GM21390 (cell line): Measurements from ENCODE around the gene FHIT.

ENCODE experiments used
- ATAC-seq: cut with Tn5 transposase; IDR thresholded peaks from one replicate; pipeline ENCODE4 v1.9.1; 2021; ENCODE audit not compliant: unreplicated experiment

FHIT gene

DNA sequence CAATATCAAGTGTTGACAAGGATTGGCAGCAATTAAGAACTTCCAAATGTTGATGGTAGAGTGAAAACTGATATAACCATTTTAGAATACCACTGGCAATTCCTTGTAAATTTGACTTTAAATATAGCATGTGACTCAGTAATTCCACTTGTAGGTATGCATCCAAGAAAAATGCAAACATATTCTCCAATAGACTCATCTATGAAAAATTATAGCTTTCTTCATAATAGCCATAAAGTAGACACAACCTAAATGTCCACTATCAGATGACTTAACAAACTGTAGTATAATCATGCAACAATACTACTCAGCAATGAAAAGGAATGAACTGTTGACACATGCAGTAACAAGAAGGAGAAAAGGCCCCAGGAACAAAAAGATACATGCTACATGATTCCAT, 988.1 kb downstream of the FHIT start:
- no peak for ATAC-seq

DNA sequence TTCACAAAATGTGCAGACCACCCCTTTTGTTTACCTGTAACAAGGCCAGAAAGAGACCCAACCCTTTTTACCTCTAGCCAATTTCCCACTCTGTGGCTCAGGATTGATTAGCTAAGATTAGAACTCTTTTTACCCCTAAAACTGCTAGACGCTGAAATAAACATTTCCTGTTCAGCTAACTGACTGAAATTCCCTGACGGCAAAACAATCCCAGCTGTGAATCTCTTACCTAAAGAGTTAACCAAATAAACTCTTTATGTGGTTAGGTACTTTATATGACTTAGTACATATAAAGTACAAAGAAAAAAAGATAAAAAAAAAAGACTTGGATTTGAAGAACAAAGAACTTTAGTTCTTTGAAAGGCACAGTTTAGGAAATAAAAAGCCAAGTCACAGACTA, 988.7 kb downstream of the FHIT start:
- ATAC-seq: no peak

DNA sequence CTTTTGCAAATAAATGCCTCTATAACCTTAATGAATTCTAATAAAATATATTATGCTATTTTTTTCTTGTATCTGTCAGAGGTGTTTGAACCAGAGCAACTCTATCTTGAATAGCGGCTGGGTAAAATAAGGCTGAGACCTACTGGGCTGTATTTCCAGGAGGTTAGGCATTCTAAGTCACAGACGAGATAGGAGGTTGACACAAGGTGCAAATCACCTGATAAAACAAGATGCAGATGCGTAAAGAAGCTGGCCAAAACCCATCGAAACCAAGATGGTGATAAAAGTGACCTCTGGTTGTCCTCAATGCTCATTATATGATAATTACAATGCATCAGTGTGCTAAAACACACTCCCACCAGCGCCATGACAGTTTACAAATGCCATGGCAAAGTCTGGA, 990.7 kb downstream of the FHIT start:
- no peak for ATAC-seq

DNA sequence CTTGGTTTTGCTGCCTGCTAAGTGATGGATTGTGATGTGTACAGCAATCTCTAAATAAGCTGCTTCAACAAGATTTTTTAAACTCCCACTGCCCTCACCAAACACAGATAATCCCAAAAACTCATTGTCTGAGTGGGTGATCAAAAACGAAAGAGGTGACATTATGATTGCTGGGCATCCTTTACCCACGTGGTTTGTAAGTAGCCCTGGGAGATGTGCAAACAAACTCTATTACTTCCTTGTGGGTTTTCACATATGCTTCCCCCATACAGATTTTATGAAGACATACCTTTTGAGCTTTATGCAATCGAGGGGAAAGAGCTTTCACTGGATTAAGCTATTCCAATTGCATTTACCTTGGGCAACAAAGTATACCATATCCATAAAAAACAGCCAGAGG, 1000.4 kb downstream of the FHIT start:
- ATAC-seq: no peak

DNA sequence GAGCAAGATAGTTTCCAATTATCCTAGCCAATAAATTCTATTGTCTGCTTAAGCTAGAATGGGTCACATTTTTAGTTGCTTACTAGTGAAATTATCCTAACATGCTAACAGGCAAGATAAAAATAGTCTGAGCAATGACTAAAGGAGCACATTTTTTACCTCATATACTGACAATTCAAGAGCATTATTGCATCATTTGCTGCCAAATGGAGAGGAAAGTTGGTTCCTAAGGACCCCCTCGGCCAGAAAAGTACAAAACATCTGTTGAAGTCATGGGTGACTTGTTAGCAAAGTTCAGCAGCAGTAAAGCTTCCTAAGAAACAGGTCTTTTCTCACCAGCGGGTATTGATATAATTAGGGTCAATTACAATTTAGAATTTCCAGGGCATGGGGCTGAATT, 1001.0 kb downstream of the FHIT start:
- ATAC-seq: no peak

DNA sequence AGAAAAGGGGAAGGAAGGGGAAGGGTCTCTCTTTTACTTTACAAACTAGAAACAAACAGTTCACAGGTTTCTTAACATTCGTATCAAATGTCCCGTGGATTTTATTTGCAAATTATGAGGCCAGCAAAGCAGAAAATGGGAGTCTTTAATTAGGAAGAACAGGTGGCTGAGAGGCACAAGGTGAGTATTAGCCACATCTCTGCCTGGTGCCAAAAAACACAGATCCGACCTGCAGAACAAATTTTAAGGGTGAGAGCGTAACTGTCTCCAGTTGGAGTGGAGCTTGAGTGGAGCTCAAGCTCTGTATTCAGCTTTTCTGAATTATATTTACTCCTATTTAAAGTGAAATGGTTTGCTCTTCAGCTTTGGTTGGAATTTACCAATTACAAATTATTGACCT, 1004.9 kb downstream of the FHIT start:
- no peak for ATAC-seq

DNA sequence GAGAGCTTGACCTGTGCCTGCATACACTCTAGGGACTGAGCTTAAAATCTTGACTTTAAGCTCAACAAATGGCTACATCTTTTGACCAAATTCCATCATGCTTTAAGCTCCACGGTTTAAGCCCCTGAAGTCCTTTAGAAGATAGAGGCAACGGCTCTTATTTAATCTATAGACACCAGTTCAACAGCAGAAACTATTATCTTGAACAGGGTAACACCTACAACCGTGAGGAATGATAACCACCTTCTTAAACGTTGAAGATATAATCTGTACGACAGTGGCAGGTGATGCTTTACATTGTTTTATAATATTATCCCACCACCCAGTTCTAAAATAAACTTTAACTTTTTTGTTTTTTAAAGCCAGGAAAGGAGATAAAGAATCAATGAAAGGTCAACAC, 1007.8 kb downstream of the FHIT start:
- ATAC-seq: no peak

DNA sequence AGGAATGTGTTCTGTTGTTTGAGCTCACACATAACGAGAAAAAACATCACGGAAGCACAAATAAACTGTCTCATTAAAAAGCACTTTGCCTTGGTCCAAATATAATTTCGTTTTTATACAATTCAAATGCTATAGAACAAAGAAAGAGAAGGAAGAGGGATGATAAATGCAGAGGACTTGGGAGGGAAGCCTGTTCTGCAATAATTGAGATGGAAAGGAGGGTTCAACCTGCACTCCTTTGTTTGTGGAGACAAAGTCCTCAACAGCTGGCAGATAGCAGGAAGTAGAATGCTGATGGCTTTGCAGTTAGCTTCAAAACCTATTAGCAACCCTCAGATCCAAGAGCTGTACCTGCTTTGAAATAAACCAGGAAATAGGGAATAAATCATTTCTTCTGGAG, 1010.8 kb downstream of the FHIT start:
- ATAC-seq: no peak

DNA sequence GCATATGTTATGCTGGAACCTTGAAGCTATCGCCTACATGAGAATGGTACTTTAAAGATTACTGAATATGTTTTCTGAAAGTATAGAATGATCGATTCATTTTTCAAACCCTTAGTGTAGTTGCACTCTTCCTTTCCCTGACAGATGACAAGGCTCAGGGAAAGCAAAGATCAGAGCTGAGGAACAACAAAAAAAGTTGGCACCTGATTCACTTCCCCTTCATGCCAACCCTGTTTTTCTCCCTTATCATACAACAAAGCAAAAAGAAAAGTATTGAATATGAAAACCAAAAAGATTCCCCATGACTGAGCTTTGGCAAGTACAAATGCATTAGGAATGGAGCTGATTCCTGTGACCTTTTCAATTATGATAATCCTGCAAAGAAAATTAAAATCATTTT, 1012.7 kb downstream of the FHIT start:
- no peak for ATAC-seq

DNA sequence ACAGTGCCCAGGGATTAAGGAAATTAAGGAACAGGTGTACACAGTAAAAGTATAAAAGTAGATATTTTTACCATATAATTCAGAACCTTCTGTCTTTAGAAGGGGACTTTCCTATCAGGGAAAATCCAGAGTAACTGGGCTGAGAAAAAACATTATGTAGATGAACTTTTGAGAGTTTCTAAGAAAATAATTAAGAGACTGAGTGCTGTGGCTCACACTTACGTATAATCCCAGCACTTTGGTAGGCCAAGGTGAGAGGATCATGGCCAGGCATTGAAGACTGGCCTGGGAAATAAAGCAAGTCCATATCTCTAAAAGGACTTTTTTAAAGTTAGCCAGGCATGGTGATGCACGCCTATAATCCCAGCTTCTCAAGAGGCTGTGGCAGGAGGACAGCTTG, 1021.8 kb downstream of the FHIT start:
- ATAC-seq: no peak

DNA sequence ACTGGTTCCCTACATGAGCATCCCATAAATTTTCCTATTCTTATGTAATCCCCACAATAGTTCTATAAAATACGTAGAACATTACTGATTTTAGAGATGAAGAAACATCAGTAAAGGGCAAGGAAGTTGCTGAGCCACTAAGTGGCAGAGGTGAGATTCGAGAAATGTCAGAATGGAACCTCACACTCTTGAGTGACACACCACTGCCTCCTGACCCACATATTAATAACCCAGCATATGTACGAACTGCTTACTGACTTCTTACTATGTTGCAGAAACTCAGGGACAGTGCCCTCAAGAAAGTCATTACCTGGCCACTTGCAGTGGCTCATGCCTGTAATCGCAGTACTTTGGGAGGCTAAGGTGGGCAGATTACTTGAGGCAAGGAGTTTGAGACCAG, 1022.4 kb downstream of the FHIT start:
- no peak for ATAC-seq

DNA sequence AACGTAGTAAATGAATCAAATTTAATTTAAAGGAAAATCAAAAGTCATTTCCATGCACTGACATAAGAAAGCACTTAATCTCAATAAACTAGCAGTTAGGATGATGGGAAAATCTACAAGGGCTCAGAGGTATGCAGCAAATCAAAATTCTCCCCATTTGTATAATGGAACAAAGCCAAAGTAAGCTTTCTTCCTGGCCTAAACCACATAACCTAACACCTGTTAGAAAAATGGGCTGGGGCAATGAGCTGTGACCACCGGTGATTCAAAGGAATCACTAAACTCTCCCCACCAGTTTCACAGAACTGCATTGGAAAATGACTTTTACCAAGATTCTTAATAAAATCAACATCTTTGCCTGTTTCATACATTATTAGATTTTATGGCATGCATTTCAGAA, 1024.3 kb downstream of the FHIT start:
- ATAC-seq: no peak

DNA sequence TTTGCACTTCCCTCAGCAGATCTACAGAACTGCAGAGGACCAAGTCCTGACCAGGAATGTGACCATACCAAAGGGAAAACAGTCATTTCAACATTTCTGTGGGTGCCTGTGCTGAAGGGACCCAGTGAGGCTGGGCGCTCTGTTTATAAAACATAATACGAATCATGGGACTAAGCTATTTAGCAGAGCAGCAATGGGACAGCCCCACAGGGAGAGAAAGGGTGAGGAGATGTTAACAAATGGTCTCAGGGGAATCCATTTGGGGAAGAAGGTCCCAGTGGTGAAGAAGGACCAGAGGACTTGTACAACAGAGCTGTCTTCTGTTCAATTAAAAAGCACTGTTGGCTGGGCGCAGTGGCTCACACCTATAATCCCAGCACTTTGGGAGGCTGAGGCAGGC, 1025.4 kb downstream of the FHIT start:
- ATAC-seq: no peak

DNA sequence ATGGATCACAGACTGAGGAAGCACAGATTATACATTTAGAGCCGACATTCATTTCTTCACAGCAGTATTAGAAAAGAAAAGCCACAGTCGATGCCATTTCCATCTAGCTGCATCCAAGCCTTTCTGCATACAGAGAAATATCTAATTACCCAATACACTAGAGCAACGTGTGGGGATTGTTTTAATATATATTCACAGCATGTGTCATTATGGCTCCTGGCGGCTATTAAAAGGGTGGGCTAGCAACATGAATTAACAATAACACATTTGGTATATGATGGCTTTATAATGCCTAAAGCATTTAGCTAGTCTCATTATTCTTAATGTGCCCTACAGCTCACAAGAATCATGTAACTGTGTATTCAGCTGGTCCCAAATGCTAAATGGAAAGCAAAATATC, 1030.5 kb downstream of the FHIT start:
- no peak for ATAC-seq

DNA sequence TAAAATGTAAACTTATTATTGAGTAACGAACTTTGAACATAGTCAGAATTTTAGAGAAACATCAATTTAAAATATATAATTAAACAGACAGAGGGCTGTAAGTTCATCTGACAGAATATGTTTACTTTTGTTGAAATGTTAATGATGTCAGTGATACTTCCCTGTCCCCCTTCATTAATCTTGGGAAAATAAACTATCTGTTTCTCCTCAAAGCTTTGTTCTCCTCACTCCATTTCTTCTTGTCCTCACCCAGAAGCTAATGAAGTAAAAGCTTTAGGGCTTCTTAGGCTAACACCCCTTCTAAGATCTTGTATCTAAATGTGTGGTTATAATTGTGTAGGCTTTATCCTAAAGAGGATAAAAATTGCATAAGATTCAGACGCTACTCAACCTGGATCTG, 1031.8 kb downstream of the FHIT start:
- ATAC-seq: no peak

DNA sequence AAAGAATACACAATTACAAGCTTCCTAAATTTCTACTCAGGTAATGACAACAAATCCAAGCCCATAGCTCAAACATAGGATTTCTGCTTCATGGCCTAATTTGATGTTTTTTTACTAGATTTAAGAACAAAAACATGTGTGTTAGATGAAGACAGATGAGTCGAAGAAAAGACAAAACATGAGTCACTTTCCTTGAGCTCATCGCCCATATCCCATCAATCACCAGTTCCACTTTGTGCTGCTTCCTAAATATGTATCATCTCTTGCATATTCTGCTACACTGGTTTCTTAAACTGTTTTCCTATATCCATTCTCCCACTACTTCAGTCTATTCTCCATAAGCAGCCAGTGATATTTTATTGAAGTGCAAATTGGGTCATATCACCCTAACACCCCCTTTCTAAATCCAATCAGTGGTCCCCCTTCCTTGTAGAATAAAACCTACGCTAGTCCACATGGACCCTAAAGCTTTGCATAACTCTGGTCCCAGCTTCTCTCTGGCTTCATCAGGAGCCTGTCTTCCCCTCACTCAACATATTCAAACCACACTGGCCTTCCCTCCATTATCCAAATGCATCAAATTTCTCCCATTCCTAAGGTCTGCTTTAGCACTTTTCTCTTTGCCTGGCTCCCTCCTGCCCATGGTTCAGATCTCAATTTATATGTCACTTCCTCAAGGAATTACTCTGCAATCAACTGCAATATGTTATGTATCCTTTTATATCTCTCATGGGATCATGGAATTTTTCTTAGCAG, 1033.9 kb downstream of the FHIT start:
- no peak for ATAC-seq

DNA sequence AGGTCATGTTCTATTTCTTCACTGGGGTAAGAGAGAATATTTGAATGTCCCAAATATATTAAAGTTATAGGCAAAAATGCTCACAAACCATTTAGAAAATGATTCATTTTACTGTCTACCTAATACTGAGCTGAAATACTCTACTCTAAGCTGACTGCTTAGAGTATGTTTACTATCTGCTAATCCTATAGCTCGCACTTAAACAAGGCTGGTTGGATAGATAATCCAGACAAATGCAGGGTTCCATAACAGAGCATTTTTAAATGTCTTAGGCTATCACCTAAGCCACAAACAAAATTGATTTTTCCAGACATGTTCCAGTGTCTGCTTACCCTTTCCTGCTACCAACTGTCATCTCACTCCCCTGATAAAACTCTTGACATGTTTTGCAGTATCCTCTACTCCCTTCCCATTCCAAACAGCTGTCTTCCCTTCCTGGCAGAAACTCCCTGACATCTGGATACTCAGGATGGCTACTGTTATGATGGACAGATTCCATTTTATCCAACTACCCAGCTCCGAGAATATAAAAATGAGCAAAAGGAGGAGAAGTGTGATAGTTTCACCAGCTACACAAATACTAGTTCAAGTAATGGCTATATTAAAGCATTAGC, 1034.7 kb downstream of the FHIT start:
- ATAC-seq: no peak

DNA sequence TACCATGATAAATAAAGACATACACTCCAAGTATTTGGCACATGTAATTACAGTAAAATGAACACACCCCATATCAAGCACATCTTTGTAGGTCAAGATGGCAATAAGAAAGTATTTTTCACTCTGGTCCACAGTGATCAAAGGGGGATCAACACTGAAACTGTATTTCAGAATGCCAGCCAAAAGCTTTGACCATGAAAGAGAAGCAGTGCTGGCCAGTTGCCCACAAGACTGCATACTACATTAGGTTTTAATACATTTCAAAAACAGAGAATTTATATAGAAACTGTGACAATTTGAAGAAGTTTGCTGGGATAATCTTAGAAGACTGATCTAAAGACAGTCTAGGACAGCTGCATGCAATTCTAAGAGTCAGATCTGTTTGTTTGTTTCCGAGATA, 1035.3 kb downstream of the FHIT start:
- ATAC-seq: no peak

DNA sequence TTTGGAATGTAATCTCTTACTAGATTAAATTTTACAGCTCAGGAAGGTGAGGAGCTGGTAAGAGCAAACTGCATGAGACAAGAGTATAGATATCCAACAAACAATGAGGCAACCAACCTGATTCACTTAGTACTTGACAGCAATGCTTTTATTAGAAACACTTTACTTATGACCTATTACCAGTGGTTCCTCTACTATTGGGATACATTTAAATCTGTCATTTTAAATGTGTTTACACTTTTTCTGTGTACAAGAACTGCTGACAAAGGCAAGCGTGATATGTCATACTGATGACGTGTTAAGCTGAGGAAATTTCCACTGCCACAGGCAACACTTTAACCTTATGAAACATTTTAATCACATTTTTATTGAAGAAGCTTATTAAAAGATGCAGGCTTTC, 1043.3 kb downstream of the FHIT start:
- no peak for ATAC-seq

DNA sequence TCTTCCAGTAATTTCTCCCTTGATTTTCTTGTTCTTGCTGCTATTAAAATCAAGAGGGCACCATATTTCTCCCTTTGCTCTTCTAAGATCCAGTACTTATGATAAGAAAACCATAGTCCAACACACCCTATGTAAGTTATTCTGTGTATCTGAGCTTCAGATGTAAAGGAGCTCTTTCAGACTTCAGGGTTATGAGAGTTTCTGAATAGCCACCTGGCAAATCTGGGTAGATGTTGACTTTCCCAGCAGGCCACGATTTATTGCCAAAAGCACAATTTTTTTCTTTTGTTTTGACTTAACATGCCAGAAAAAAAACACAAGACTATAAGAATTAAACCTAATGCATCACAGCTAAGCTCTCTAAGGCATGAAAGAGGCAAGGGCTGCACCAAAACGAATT, 1045.0 kb downstream of the FHIT start:
- no peak for ATAC-seq

DNA sequence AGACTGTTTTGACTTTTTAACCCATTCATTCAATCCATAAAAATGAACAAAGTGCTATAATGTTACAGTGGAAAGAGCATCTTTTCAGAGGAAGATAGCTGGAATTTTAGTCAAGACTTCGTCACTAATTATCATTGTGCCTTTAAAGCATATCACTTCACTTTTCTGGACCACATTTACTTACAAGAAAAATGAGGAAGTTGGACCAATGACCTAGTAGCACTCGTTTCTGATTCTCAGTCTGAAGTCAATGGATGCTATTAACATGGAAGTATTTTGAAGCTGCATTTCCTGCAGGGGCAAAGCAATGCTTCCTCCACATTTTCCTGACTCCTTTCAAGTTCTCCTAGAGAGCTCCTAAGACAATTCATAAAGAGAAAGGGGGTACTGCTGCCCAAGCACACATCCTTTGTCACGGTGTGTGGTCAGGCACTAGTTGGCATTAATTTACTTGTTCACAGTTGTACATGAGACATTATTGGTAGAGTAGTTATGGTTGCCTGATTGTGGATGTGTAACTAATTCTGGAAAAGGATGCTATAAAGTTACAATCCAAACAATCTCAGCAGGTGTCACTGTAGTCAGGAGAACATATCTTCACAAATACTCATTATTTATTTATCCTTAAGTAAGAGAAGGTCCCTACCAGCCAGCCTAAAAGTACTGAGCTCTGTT, 1049.1 kb downstream of the FHIT start:
- ATAC-seq: no peak

DNA sequence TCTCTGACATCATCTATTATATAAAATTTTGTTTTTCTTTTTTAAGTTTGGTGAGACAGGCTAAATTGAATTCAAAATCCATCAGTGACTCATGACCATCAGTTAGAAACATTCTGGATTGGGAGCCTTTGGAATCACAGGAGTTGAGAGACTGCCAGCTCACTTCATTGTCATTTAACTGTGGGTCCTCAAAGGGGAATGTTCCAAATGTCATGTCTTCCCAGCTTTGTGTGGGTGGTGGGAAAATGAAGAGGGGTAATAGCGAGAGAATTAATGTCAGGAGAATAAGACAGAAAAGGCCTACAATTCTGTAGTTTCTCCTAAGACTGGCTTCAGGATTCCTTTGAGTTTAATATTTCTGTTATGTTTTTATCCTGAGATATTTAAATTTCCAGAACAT, 1051.9 kb downstream of the FHIT start:
- no peak for ATAC-seq
